GM12878 (cell line): ENCODE results near the gene POFUT1.

Experiments used
- EGR1 ChIP-seq, 2 experiments: IDR thresholded peaks; 1 replicate in 1 of 2; 2 replicates in 1 of 2; pipeline ENCODE4 v1.6.1; 2011 to 2012; ENCODE audit warnings: low read depth in 2 of 2, low read length in 2 of 2, borderline replicate concordance in 1 of 2, mild to moderate bottlenecking in 1 of 2, moderate library complexity in 1 of 2
- JUND ChIP-seq: IDR thresholded peaks from 2 replicates; pipeline ENCODE4 v1.6.1; 2012; ENCODE audit warnings: low read depth, mild to moderate bottlenecking, low read length, improper control_type of control experiment, moderate library complexity
- POLR2AphosphoS2 ChIP-seq: IDR thresholded peaks from 2 replicates; pipeline ENCODE4 v1.6.1; 2011; ENCODE audit warnings: low read depth, mild to moderate bottlenecking, low read length, improper control_type of control experiment, moderate library complexity
- RAD21 ChIP-seq: IDR thresholded peaks from 2 replicates; pipeline ENCODE4 v1.6.1; 2011; ENCODE audit warnings: mild to moderate bottlenecking, low read depth, low read length, moderate library complexity; ENCODE audit not compliant: insufficient read depth
- SIX5 ChIP-seq: IDR thresholded peaks from 2 replicates; pipeline ENCODE4 v1.6.1; 2011; ENCODE audit warnings: mild to moderate bottlenecking, low read depth, low read length, moderate library complexity; ENCODE audit not compliant: severe bottlenecking
- SMC3 ChIP-seq: IDR thresholded peaks from 2 replicates; pipeline ENCODE4 v1.6.1; 2011; ENCODE audit warnings: low read length, improper control_type of control experiment, borderline replicate concordance
- SUZ12 ChIP-seq: fragments of 200-600 bp; sonication (generic); IDR thresholded peaks from one replicate; pipeline ENCODE4 v1.6.1; 2018; ENCODE audit warnings: antibody characterized with exemption, mild to moderate bottlenecking; ENCODE audit not compliant: unreplicated experiment
- YY1 ChIP-seq: IDR thresholded peaks from 2 replicates; pipeline ENCODE4 v1.6.1; 2011; ENCODE audit warnings: low read depth, mild to moderate bottlenecking, low read length
- TF ChIP-seq, protein P1 (sequence below), 3 experiments: IDR thresholded peaks in 2 of 3; conservative IDR thresholded peaks in 1 of 3; 2 replicates each; pipeline ENCODE4 v1.5.1; 2011; ENCODE audit warnings: low read depth in 3 of 3, low read length in 3 of 3, mild to moderate bottlenecking in 3 of 3, control low read depth in 2 of 3, moderate library complexity in 2 of 3, inconsistent platforms in 1 of 3, mixed read lengths in 1 of 3; ENCODE audit not compliant: control insufficient read depth in 2 of 3, insufficient read depth in 1 of 3; ENCODE audit errors: extremely low read depth in 1 of 3
- TF ChIP-seq, protein P2 (sequence below): IDR thresholded peaks from 2 replicates; pipeline ENCODE4 v1.6.1; 2011; ENCODE audit warnings: low read depth, low read length, improper control_type of control experiment, borderline replicate concordance
- TF ChIP-seq, protein P3 (sequence below): IDR thresholded peaks from 2 replicates; pipeline ENCODE4 v1.6.1; 2012; ENCODE audit warnings: low read depth, low read length, improper control_type of control experiment

DNA sequence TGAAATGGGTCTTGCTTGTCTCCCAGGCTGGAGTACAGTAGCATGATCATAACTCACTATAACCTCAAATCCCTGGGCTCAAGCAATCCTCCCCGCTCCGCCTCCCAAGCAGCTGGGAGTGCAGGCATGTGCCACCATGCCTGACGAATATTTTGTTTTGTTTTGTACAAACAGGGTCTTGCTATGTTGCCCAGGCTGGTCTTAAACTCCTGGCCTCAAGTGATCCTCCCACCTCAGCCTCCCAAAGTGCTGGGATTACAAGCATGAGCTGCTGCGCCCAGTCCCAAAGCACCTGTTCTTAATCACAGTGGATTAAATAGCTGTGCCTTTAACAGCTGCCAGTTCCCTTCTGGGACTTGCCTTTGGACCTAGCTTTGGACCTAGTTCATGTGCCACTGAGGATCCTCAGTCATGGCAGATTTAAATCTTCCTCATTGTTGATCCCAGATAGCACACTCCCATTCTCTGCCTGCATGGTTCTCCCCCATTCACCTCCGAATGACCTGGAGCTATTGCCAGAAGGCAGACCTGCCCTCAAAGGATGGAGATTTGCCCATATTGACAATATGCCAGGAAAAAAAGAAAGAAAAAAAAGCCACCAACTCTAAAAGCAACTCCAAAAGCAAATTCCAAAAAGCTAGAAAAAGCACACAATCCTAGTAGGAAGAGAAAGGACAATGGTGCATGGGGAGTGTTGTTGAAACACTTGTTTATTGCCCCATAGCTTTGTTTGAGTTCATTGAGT is 10.6 kb downstream of the POFUT1 start:
- TF ChIP-seq YY1 (no peak), POLR2AphosphoS2 (no peak), SMC3 (no peak), SUZ12 (no peak), RAD21 (no peak), JUND (no peak), SIX5 (no peak), EGR1 (IDR thresholded peaks at IDR 0.05; ENCODE audit: borderline replicate concordance in 1 of 2, low read depth in 2 of 2, low read length in 2 of 2) (no peak)
- TF ChIP-seq, protein P1, sequence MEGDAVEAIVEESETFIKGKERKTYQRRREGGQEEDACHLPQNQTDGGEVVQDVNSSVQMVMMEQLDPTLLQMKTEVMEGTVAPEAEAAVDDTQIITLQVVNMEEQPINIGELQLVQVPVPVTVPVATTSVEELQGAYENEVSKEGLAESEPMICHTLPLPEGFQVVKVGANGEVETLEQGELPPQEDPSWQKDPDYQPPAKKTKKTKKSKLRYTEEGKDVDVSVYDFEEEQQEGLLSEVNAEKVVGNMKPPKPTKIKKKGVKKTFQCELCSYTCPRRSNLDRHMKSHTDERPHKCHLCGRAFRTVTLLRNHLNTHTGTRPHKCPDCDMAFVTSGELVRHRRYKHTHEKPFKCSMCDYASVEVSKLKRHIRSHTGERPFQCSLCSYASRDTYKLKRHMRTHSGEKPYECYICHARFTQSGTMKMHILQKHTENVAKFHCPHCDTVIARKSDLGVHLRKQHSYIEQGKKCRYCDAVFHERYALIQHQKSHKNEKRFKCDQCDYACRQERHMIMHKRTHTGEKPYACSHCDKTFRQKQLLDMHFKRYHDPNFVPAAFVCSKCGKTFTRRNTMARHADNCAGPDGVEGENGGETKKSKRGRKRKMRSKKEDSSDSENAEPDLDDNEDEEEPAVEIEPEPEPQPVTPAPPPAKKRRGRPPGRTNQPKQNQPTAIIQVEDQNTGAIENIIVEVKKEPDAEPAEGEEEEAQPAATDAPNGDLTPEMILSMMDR (IDR thresholded peaks at IDR 0.05 in 2 of 3, conservative IDR thresholded peaks at IDR 0.05 in 1 of 3; ENCODE audit: control insufficient read depth in 2 of 3, extremely low read depth in 1 of 3, insufficient read depth in 1 of 3, low read depth in 3 of 3, low read length in 3 of 3) = no peak
- TF ChIP-seq, protein P2, sequence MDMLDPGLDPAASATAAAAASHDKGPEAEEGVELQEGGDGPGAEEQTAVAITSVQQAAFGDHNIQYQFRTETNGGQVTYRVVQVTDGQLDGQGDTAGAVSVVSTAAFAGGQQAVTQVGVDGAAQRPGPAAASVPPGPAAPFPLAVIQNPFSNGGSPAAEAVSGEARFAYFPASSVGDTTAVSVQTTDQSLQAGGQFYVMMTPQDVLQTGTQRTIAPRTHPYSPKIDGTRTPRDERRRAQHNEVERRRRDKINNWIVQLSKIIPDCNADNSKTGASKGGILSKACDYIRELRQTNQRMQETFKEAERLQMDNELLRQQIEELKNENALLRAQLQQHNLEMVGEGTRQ = no peak
- TF ChIP-seq, protein P3, sequence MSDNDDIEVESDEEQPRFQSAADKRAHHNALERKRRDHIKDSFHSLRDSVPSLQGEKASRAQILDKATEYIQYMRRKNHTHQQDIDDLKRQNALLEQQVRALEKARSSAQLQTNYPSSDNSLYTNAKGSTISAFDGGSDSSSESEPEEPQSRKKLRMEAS = no peak
